Endothelial cell of umbilical vein (primary cell): ENCODE data around the gene PPP2R2C. TPM values are rescaled to one million over a fixed set of nuclear protein-coding genes. Genes with fewer than 3 reads are reported as not detected.

Source experiments
- BruUV-seq: library from RNA; stranded (reverse); fragments of 400-500 nt; replicated peaks from 2 replicates; lab custom pipeline; 2021; lab: Mats Ljungman, UMichigan
- CTCF ChIA-PET: fragments of 300-600, 350-600 bp; sonication (Branson Sonifier 250); formaldehyde crosslinking; loops from one replicate; lab custom pipeline; 2021; ENCODE audit warnings: antibody characterized with exemption, inconsistent platforms; lab: Charles Lee
- POLR2A ChIA-PET: fragments of 300-600, 350-600 bp; sonication (Branson Sonifier 250); formaldehyde crosslinking; loops from one replicate; lab custom pipeline; 2021; ENCODE audit warnings: antibody characterized with exemption, inconsistent platforms; lab: Charles Lee
- DNase-seq: peaks from one replicate; pipeline ENCODE4 v3.0.0-alpha.2; 2011; ENCODE audit warnings: low read depth, low spot score
- FAIRE-seq: peaks from 2 replicates; lab custom pipeline; 2011; peaks lifted over from hg19 to GRCh38; lab: Jason Lieb, UNC
- H2AFZ ChIP-seq: 2 replicates; pipeline ENCODE4 v1.6.0; 2012; ENCODE audit warnings: low read depth, low read length, control low read depth, inconsistent platforms
- H3K27ac ChIP-seq: 2 replicates; pipeline ENCODE4 v1.5.1; 2011; ENCODE audit warnings: low read depth, mild to moderate bottlenecking, control low read depth, low read length, moderate library complexity; ENCODE audit not compliant: insufficient read depth
- H3K27me3 ChIP-seq, 2 experiments: 2 replicates each; pipeline versions ENCODE4 v1.6.0 to v1.6.1; 2011; ENCODE audit warnings: low read length in 2 of 2, mixed read lengths in 1 of 2; ENCODE audit not compliant: control insufficient read depth in 2 of 2, insufficient read depth in 2 of 2
- H3K36me3 ChIP-seq, 2 experiments: 2 replicates in 1 of 2; 3 replicates in 1 of 2; pipeline ENCODE4 v1.5.1; 2011; ENCODE audit warnings: low read length in 2 of 2, mild to moderate bottlenecking in 1 of 2, moderate library complexity in 1 of 2; ENCODE audit not compliant: control insufficient read depth in 2 of 2, insufficient read depth in 2 of 2; ENCODE audit errors: extremely low read depth in 1 of 2
- H3K4me1 ChIP-seq: 3 replicates; pipeline ENCODE4 v1.5.1; 2011; ENCODE audit warnings: mild to moderate bottlenecking, low read length; ENCODE audit not compliant: control insufficient read depth, insufficient read depth; ENCODE audit errors: extremely low read depth
- H3K4me2 ChIP-seq: 2 replicates; pipeline ENCODE4 v1.6.1; 2011; ENCODE audit warnings: low read length, control low read depth, mixed read lengths; ENCODE audit not compliant: insufficient read depth
- H3K4me3 ChIP-seq, 3 experiments: fragments of 200-600 bp in 1 of 3; sonication (generic), shearing (Covaris generic) in 1 of 3; replicated peaks in 1 of 3; 2 replicates each; pipeline ENCODE4 v1.5.1; 2011 to 2016; ENCODE audit warnings: control low read depth in 3 of 3, low read length in 3 of 3, mild to moderate bottlenecking in 2 of 3, inconsistent platforms in 1 of 3, low read depth in 1 of 3, moderate library complexity in 1 of 3; ENCODE audit not compliant: insufficient read depth in 1 of 3
- H3K79me2 ChIP-seq: 2 replicates; pipeline ENCODE4 v1.6.0; 2012; ENCODE audit warnings: low read length, inconsistent platforms; ENCODE audit not compliant: control insufficient read depth, insufficient read depth
- H3K9ac ChIP-seq: replicated peaks from 2 replicates; pipeline ENCODE3; 2011; ENCODE audit warnings: low read length, control low read depth; ENCODE audit not compliant: insufficient read depth; ENCODE audit errors: extremely low read depth
- H3K9me1 ChIP-seq: replicated peaks from 3 replicates; pipeline ENCODE4 v1.6.0; 2011; ENCODE audit warnings: mild to moderate bottlenecking, low read length; ENCODE audit not compliant: control insufficient read depth, insufficient read depth; ENCODE audit errors: extremely low read depth
- H3K9me3 ChIP-seq: replicated peaks from 2 replicates; pipeline ENCODE4 v1.5.1; 2012; ENCODE audit warnings: low read length, inconsistent platforms; ENCODE audit not compliant: control insufficient read depth, insufficient read depth
- H4K20me1 ChIP-seq: replicated peaks from 2 replicates; pipeline ENCODE3; 2011; ENCODE audit warnings: mild to moderate bottlenecking, low read length; ENCODE audit not compliant: control insufficient read depth, insufficient read depth; ENCODE audit errors: extremely low read depth
- CTCF ChIP-seq, 2 donors: IDR thresholded peaks; 1 replicate in 1 of 2; 2 replicates in 1 of 2; pipeline ENCODE4 v1.5.1; 2011; ENCODE audit warnings: low read length in 2 of 2, mild to moderate bottlenecking in 2 of 2, moderate library complexity in 2 of 2, control low read depth in 1 of 2, inconsistent platforms in 1 of 2, low read depth in 1 of 2; ENCODE audit not compliant: insufficient read depth in 1 of 2; ENCODE audit errors: extremely low read depth in 1 of 2
- EZH2 ChIP-seq: IDR thresholded peaks from 2 replicates; pipeline ENCODE4 v1.6.1; 2012; ENCODE audit warnings: borderline replicate concordance, low read depth, mild to moderate bottlenecking, moderate library complexity, low read length, inconsistent platforms; ENCODE audit not compliant: severe bottlenecking
- FOS ChIP-seq: IDR thresholded peaks from 2 replicates; pipeline ENCODE4 v1.6.1; 2011; ENCODE audit warnings: mild to moderate bottlenecking, low read length, moderate library complexity, borderline replicate concordance; ENCODE audit not compliant: insufficient read depth
- GATA2 ChIP-seq: IDR thresholded peaks from 2 replicates; pipeline ENCODE4 v1.7.0; 2011; ENCODE audit warnings: low read depth, mild to moderate bottlenecking, moderate library complexity, mixed read lengths, low read length; ENCODE audit not compliant: insufficient read length, insufficient read depth
- JUN ChIP-seq: IDR thresholded peaks from 2 replicates; pipeline ENCODE4 v1.6.1; 2011; ENCODE audit warnings: borderline replicate concordance, low read depth; ENCODE audit not compliant: insufficient read length, insufficient read depth
- MAX ChIP-seq: IDR thresholded peaks from 2 replicates; pipeline ENCODE4 v1.6.1; 2011; ENCODE audit not compliant: insufficient read depth, insufficient read length
- MYC ChIP-seq: IDR thresholded peaks from one replicate; pipeline ENCODE4 v1.6.1; 2011; ENCODE audit warnings: mild to moderate bottlenecking, low read depth, low read length
- POLR2A ChIP-seq: IDR thresholded peaks from 2 replicates; pipeline ENCODE4 v1.6.1; 2012; ENCODE audit warnings: low read depth, mild to moderate bottlenecking, control low read depth, low read length
- POLR2AphosphoS5 ChIP-seq: IDR thresholded peaks from 2 replicates; pipeline ENCODE4 v1.6.1; 2012; ENCODE audit warnings: low read depth, mild to moderate bottlenecking, control low read depth, low read length, moderate library complexity; ENCODE audit not compliant: insufficient read depth
- dilution Hi-C: fragments of 300-500 bp; cut with MboI; formaldehyde crosslinking; loops from one replicate; pipeline ENCODE4 v1.15.0; 2019; ENCODE audit warnings: low sequenced_read_pairs; ENCODE audit not compliant: extremely low pct_ligation_motif_present
- intact Hi-C: fragments of 100-400 bp; cut with micrococcal nuclease; formaldehyde crosslinking; loops from one replicate; pipeline ENCODE4 v1.10.0; 2022
- polyA plus RNA-seq, 4 experiments: library from polyadenylated mRNA; depleted of rRNA in 3 of 4; stranded (reverse) in 3 of 4; unstranded in 1 of 4; fragments of >200 nt; gene quantifications; 2 replicates each; pipeline versions ENCODE4 v1.2.1 to v1.2.3, GENCODE V29; 2011 to 2012; ENCODE audit warnings: missing spikeins in 1 of 4
- total RNA-seq: library from RNA; stranded (reverse); gene quantifications from 2 replicates; pipeline ENCODE4 v1.2.3, GENCODE V29; 2021

PPP2R2C gene
- total and polyA plus RNA-seq, 2 donors (not counting 3 experiments of a cell fraction or from before 2014, with no cell fraction given): 0.03 to 0.09 TPM

GRCh38 chr4:6275351-6275750 is 197.1 kb downstream of the PPP2R2C start:
- intact Hi-C loops (loop anchor here (10.0 kb wide), 1 partner anchor 1241 kb away; no protein-coding TSS in a partner anchor), dilution Hi-C loops (no loop called here)
- BruUV-seq: no TSS peak
- no peak overlapping the region for H2AFZ ChIP-seq
- peaks cover 31% of the 10 kb centered on the region for H3K4me1 ChIP-seq
- H3K79me2 ChIP-seq: no peaks in the 10 kb centered on the region
- peaks cover 0 to 12% of the 10 kb centered on the region in 2 experiments for H3K36me3 ChIP-seq
- POLR2A ChIA-PET: no interaction called here
- CTCF ChIA-PET: interaction anchor here (0.9 kb wide), 1 partner anchor 56 kb away, joined by 3 read pairs; no protein-coding TSS in a partner anchor
- H3K27ac ChIP-seq: no peak overlapping the region
- no peak for FAIRE-seq
- no peaks in the 10 kb centered on the region for H3K9me3 ChIP-seq
- TF ChIP-seq MAX: no peak
- TF ChIP-seq GATA2: no peak
- TF ChIP-seq JUN: no peak
- no peak for TF ChIP-seq POLR2AphosphoS5
- TF ChIP-seq EZH2: no peak
- TF ChIP-seq POLR2A: no peak
- TF ChIP-seq FOS: no peak
- no peak for TF ChIP-seq MYC
- TF ChIP-seq CTCF (IDR thresholded peaks at IDR 0.05; ENCODE audit: extremely low read depth in 1 of 2, insufficient read depth in 1 of 2, low read depth in 1 of 2, low read length in 2 of 2): no peak
- no peak overlapping the region for H3K4me3 ChIP-seq
- no peak for DNase-seq
- H3K9me1 ChIP-seq: no peaks in the 10 kb centered on the region
- no peak overlapping the region for H3K9ac ChIP-seq
- no peaks in the 10 kb centered on the region for H4K20me1 ChIP-seq
- no peak overlapping the region for H3K4me2 ChIP-seq
- H3K27me3 ChIP-seq: no peaks in the 10 kb centered on the region
